DMS 273 (cell line): ENCODE results near the gene SERINC2.

ENCODE experiments used
- DNase-seq: peaks from one replicate; lab custom pipeline; 2025; ENCODE audit not compliant: unreplicated experiment; lab: John Stamatoyannopoulos, UW

SERINC2 gene

DNA sequence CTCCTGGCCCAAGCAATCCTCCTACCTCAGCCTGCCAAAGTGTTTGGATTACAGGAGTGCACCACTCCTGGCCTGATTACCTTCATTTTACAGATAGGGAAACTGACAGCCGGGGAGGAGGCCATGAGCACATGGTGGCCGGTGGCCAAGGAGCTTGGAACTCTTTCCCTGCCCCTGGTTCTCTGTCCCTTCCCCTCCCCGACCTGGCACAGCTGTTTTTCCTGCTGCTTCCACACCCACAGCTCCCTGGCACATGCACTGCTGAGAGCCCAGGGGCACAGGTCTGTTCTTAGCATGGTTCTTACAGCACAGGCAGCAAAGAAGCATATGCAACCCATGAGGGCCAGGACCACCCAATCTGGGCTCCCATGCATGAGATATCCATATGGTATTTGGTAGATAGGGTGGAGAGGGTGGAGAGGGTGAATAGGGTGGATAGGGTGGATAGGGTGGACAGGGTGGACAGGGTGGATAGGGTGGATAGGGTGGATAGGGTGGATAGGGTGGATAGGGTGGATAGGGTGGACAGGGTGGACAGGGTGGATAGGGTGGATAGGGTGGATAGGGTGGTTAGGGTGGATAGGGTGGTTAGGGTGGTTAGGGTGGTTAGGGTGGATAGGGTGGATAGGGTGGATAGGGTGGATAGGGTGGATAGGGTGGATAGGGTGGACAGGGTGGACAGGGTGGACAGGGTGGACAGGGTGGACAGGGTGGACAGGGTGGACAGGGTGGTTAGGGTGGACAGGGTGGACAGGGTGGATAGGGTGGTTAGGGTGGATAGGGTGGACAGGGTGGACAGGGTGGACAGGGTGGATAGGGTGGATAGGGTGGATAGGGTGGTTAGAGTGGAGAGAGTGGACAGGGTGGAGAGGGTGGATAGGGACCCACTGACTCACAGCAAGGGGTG, 18.6 kb downstream of the SERINC2 start:
- peak; percentile 66 for DNase-seq

- DNase-seq: no peak
These were observed 19.8 kb downstream of the SERINC2 start for GRCh38 chr1:31432592-31433395.

- DNase-seq: no peak
These were observed 20.4 kb downstream of the SERINC2 start for GRCh38 chr1:31433396-31433930.

DNA sequence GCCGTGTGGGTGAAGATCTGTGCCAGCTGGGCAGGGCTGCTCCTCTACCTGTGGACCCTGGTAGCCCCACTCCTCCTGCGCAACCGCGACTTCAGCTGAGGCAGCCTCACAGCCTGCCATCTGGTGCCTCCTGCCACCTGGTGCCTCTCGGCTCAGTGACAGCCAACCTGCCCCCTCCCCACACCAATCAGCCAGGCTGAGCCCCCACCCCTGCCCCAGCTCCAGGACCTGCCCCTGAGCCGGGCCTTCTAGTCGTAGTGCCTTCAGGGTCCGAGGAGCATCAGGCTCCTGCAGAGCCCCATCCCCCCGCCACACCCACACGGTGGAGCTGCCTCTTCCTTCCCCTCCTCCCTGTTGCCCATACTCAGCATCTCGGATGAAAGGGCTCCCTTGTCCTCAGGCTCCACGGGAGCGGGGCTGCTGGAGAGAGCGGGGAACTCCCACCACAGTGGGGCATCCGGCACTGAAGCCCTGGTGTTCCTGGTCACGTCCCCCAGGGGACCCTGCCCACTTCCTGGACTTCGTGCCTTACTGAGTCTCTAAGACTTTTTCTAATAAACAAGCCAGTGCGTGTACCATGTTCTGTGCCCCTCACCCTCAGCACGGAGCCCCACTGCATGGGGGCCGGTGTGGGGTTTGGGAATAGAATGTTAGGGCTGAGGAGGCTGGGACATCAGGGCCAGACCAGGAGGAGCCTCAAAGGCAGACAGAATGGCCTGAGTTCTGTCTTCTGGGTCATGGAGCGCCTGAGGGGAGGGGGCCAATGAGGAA, 21.3 kb downstream of the SERINC2 start:
- DNase-seq: peak; percentile 64

- DNase-seq: no peak
These were observed 22.0 kb downstream of the SERINC2 start for GRCh38 chr1:31434979-31435378.

GRCh38 chr1:31435471-31436409, 22.7 kb downstream of the SERINC2 start:
- no peak for DNase-seq

GRCh38 chr1:31436596-31437432, 23.8 kb downstream of the SERINC2 start:
- no peak for DNase-seq

DNA sequence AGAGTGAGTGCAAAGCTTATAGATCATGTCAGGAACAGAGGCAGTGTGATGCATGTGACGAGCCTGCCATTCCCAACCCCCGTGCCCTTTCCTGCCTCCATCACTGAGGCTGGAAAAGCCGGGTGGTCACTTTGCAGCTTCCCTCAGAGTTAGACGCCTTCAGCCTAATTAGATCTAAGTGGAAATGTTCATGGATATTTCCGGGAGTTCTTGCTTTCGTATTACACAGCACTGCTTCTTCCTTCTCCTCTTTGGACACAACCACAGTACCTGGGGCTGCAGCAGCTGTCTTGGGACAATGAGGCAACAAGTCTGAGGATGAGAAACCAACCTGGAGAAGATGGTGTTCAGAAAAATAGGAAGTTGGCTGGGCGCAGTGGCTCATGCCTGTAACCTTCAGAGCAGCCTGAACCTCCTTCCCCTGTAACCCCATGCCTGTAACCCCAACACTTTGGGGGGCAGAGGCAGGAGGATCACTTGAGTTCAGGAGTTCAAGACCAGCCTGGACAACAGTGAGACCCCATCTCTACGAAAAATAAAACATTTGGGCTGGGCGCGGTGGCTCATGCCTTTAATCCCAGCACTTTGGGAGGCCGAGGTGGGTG, 24.5 kb downstream of the SERINC2 start:
- DNase-seq: no peak

DNA sequence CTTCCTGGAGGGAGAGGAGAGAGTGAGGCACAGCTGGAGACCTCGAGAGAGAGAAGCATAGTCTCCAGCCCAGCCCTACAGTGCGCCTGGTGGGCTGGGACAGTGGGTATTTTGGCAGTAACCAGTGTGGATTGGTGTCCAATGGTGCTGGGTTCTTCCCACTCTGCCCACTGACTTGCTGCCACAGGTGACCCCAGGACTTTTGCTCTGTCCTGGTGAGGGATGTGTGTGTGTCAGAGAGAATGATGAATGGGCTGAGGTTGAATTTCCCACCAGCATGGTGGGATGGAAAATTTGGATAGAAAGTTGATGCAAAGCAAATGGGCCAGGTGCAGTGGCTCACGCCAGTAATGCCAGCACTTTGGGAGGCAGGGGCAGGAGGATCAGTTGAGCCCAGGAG, 26.3 kb downstream of the SERINC2 start:
- no peak for DNase-seq

DNA sequence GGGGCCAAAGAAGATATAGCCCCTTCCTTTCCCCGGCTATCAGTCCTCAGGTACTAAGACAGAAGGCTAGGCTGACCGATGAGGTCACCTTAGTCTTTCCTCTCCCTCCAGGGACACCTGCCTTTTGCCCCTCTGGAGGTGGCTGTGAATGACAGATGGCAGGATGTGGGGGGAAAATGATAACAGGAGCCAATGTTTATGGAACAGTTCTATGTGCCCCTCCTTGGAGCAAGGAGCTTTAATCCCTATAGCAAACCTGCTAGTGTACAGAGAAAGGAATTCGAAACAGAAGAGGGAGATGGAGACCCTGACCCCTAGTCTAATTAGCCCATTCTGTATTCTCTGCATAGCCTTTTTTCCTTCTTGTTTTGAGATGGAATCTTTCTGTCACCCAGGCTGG, 28.1 kb downstream of the SERINC2 start:
- DNase-seq: peak; percentile 58

DNA sequence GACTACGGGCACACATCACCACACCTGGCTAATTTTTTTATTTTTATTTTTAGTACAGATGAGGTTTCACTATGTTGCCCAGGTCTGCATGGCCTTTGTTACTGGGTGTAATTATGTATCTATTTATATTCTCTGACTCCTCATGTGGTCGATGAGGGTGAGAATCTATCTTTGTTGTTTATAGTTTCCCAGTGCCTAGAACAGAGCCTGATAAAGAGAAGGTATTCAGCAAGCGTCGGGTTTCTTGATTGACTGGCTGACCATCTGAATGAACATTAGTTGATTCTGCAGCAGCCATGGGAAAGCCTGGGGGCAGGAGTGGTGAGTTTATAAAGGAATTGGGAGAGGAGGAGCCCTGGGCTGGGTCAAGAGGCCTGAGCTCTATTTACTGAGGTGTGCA, 28.5 kb downstream of the SERINC2 start:
- DNase-seq: no peak

DNA sequence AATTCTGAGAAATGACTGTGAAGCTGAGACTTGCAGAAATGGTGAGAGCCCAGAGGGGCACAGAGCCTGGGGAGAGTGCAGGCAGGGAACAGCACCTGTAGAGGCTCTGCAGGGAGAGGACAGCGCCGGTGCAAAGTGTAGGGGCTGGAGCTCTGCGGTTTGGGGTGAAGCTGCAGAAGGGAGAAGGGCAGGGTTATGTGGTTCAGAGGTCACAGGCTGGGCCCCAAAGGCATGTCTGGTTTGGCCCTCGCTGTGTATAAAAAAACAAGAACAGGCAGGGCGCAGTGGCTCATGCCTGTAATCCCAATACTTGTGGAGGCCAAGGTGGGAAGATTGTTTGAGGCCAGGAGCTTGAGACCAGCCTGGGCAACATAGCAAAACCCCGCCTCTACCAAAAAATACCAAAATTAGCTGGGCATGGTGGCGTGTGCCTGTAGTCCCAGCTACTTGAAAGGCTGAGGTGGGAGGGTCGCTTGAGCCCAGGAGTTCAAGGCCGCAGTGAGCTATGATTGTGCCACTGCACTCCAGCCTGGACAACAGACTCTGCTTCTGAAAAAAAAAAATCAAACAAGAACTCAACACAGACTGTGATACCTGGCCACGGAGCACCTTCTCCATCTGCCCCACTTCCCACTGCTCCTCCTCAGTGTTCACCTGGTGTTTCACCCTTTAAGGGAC, 29.1 kb downstream of the SERINC2 start:
- no peak for DNase-seq

GRCh38 chr1:31442648-31442994, 29.6 kb downstream of the SERINC2 start:
- no peak for DNase-seq

DNA sequence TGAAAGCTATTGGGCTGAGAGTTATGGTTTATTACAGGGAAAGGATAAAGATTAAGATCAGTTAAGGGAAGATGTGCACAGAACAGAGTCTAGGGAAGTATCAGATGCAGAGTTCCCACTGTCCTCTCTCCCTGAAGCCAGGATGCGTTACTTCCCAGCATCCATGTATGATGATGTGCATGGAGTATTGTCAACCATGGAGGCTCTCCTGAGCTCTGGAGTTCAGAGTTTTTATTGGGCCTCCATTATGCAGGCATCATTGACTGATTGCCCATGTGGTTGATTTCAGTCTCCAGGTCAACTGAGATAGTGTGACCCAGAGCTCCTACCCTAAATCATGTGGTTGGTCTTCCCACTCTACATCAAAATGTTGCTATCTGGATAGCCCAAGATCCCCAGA, 30.7 kb downstream of the SERINC2 start:
- no peak for DNase-seq

DNA sequence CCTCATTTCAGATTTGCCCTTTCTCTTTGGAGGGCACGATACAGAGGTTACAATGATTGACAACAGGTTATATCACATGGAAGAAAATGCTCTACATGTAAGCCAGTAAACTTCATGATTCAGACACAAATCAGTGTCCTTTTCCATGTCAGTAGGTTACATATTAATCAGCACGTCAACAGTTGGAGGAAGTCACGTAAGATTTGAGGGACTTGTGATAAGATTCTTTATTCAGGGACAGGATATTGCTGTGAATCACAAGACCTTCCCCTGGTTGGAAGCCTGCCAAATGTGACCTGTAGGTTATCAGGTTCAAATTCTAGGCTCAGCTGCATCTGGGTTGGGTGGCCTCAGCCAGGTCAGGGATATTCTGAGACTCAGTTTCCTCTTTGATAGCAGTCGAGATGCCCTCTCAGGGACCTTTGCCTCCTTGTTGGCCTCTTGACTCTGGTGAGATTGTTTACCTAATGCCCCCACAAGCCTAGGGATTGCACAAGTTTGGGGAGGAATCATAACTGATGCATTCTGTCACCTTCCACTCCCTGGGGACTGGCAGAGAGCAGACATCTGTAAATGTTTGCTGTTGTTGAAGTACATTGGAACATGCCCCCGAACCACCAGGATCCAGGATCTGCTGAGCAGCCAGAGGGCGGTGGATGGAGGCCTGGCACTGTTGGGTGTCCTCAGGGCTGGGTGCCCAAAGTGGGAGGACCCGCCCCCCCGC, 31.9 kb downstream of the SERINC2 start:
- DNase-seq: peak; percentile 26

DNA sequence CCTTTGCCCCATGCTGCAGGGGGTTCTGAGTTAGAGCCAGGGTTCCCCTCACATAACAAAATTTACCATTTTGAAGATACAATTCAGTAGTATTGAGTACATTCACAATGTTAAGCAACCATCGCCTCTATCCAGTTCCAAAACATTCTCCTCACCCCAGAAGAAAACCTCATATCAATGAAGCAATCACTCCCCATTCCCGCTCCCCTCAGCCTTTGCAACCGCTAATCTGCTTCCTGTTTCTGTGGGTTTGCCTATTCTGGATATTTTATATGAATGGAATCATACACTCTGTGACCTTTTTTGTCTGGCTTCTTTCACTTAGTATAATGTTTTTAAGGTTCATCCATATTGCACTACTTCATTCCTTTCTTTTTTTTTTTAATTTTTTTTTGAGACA, 32.9 kb downstream of the SERINC2 start:
- DNase-seq: no peak

DNA sequence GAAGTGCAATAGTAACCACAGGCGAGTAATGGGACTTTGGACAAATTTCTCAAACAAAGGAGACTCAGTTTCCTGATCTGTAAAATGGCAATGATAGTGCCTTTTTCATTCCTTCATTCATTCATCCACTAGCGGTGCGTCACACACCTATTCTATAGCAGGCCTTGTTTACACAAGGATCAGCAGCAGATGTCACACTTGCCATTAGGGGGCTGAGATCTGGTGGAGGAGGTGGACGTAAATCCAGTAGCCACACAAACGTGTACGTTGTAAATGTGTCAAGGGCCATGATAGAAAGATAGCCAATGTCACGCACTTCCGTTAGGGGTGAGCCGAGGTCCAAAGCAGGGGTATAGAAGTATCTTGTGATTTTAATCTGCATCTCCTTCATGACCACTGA, 34.2 kb downstream of the SERINC2 start:
- peak; percentile 52 for DNase-seq
